Measurements from ENCODE around the gene VWA8.

Gene VWA8

DNA sequence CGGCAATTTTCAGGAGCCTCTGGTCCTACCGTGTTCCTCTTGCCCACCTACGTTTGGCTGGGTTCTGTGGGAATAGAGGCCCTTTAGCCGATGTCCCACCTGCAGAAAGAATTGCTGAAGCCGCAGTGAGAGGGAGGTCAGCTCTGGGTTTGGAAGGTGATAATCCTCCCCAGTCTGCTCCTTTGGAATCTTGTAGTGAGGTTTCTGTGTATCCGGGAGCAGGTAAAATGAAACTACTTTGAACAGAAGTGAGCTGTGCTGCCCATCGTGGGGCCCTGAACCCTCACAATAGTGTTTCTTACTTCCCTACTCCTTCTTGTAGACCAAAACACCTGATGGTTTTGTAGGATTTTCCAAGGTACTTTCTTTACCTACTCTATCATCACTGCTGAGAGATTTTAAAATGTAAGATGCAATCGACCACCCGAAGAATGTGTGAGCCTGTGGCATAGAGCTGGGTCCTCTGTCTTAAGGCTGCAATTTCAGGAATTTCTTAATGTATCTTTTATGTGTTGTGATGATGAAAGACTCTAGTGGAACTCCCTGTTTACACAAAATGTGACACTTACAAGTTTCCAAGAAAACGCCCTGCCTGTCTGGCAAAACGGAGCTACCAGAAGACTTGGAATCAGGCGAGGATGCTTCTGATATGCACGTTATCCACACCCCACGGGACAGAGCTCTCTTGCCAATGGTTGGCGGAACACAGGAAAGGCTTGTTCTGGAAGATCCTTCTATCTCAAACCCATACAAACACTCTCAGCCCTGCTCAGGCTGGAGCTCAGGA lies 427.4 kb downstream of the VWA8 start:
- no peak overlapping the region for H3K4me3 ChIP-seq (ENCODE audit: low read length in 2 of 2)
- no peaks in the 10 kb centered on the region for H3K36me3 ChIP-seq (ENCODE audit: control insufficient read depth in 2 of 2, insufficient read depth in 2 of 2, low read length in 2 of 2)
- H3K4me1 ChIP-seq (ENCODE audit: control insufficient read depth, insufficient read depth, low read length), result no peaks in the 10 kb centered on the region
- no peaks in the 10 kb centered on the region for H3K9me3 ChIP-seq (ENCODE audit: control insufficient read depth in 2 of 2, low read length in 2 of 2)
- H3K27me3 ChIP-seq (ENCODE audit: control insufficient read depth in 1 of 2, insufficient read depth in 2 of 2, low read length in 2 of 2), result no peaks in the 10 kb centered on the region
- H3K27ac ChIP-seq (ENCODE audit: low read length), result no peak overlapping the region
- H3K9ac ChIP-seq (ENCODE audit: low read length in 2 of 2), result no peak overlapping the region

DNA sequence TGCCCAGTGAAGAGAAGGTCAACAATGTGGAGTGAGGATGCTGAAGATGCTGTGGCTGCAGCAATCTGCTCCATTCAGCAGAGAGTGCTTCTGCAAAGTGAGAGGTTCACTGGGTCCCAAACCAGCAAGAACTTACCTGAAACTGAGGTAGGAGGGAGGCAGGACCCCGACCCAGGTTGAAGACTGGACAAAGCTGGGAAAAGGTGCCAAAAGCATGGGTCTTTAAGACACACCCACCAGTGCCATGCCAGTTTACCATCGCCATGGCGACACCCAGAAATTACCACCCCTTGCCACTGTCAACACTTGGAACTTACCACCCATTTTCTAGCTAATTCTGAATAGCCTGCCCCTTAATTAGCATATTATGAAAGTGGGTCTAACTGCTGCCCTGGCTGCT lies 432.9 kb downstream of the VWA8 start:
- Histone ChIP-seq H3K36me3 (ENCODE audit: control insufficient read depth in 2 of 2, insufficient read depth in 2 of 2, low read length in 2 of 2) (no peaks in the 10 kb centered on the region), H3K9ac (ENCODE audit: low read length in 2 of 2) (no peak overlapping the region), H3K4me1 (ENCODE audit: control insufficient read depth, insufficient read depth, low read length) (no peaks in the 10 kb centered on the region), H3K27ac (ENCODE audit: low read length) (no peak overlapping the region), H3K4me3 (ENCODE audit: low read length in 2 of 2) (no peak overlapping the region), H3K9me3 (ENCODE audit: control insufficient read depth in 2 of 2, low read length in 2 of 2) (no peaks in the 10 kb centered on the region), H3K27me3 (ENCODE audit: control insufficient read depth in 1 of 2, insufficient read depth in 2 of 2, low read length in 2 of 2) (peaks cover 0 to 3% of the 10 kb centered on the region in 2 donors)

DNA sequence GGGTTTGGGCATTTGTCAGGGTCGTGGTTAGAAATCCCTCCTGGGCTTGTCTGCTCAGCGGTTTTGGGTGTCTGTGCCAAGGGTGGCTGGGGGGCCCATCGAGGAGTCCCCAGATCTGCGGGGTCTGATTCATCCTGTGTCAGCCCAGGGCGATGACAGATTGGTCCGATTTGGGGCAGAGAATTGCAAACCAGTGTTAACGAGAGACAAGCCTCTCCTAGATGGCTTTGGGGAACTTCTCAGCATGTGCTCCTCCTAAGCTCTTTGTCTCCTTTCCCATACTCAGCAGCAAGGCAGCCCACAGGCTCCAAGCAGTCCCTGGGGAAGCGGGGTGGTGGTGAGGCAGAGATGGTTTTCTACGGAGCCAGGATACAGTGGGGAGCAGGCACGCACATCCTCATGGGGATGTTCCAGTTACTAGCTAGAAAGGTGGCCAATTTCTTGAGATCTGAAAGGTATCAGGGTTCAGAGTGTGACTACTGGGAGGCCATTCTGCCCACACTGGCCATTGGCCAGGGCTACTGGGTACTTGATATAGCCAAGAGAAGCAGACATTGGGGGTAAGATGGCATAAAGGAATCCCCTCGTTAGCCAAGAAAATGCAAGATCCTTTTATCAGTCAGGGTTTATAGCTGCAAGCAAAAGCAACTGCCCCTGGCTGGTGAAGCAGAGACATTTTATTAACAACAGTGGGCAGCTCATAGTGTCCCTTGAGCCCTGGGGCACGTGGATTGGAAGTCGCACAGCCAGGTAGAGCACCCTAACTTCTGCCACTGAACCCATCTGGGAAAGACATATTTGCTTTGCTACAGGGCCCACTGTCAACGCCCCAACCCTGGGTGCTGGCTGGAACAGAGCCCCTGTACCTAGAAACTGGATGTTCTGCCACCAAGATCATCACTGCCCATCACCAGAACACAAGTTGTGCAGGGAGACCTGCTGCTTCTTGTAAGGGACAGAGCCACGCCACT lies 440.0 kb downstream of the VWA8 start:
- Histone ChIP-seq H3K4me1 (ENCODE audit: control insufficient read depth, insufficient read depth, low read length) (peaks cover 2% of the 10 kb centered on the region), H3K9me3 (ENCODE audit: control insufficient read depth in 2 of 2, low read length in 2 of 2) (peaks cover 0 to 5% of the 10 kb centered on the region in 2 donors), H3K9ac (ENCODE audit: low read length in 2 of 2) (no peak overlapping the region)

DNA sequence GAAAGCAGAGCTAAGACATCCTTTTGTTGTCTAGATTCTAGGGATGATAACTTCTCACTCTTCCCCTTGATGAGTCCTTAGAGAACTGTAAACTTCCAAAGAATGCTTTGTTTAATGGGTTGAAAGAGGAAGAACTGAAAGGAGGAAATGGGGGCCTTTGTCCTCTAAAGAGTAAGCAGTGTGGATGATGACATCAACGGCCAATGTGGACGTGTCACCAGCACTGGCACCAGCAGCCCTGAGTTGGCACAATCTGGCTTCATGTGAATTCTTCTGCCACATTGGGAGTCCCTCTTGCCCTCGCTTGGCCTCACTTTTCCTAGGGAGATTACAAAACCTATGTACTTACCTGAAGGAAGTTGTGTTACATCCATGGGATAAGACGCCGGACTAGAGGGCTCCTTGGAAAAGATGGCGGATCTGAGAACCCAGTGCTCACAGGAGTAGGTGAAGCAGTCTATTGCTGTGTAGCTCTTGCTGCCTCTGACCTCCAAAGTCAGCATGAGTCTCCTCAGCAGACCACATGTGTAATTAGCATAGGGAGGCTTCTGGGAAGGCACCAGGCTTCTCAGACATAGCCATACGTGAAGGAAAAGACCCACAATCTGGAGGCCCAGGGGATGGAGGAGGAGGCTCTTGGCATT lies 440.8 kb downstream of the VWA8 start:
- H3K9me3 ChIP-seq (ENCODE audit: control insufficient read depth in 2 of 2, low read length in 2 of 2), result peaks cover 0 to 5% of the 10 kb centered on the region in 2 donors
- H3K4me3 ChIP-seq (ENCODE audit: low read length in 2 of 2), result no peak overlapping the region
- no peak overlapping the region for H3K9ac ChIP-seq (ENCODE audit: low read length in 2 of 2)
- no peaks in the 10 kb centered on the region for H3K36me3 ChIP-seq (ENCODE audit: control insufficient read depth in 2 of 2, insufficient read depth in 2 of 2, low read length in 2 of 2)
- no peak overlapping the region for H3K27ac ChIP-seq (ENCODE audit: low read length)
- H3K27me3 ChIP-seq (ENCODE audit: control insufficient read depth in 1 of 2, insufficient read depth in 2 of 2, low read length in 2 of 2), result no peaks in the 10 kb centered on the region
- H3K4me1 ChIP-seq (ENCODE audit: control insufficient read depth, insufficient read depth, low read length), result peaks cover 2% of the 10 kb centered on the region

More for the DNA sequence above, 440.0 kb downstream of the VWA8 start:
- H3K4me3 ChIP-seq (ENCODE audit: low read length in 2 of 2), result no peak overlapping the region
- no peak overlapping the region for H3K27ac ChIP-seq (ENCODE audit: low read length)
- no peaks in the 10 kb centered on the region for H3K27me3 ChIP-seq (ENCODE audit: control insufficient read depth in 1 of 2, insufficient read depth in 2 of 2, low read length in 2 of 2)
- H3K36me3 ChIP-seq (ENCODE audit: control insufficient read depth in 2 of 2, insufficient read depth in 2 of 2, low read length in 2 of 2), result no peaks in the 10 kb centered on the region

Data from stomach smooth muscle (tissue), 2 donors.